Measurements from ENCODE around the gene LGALS7B. TPM values are rescaled to one million over a fixed set of nuclear protein-coding genes. Genes with fewer than 3 reads are reported as not detected.

Gene LGALS7B
- total and polyA plus RNA-seq, 10 of the 15 experiments (the other 5 are each of a cell fraction or from before 2014, with no cell fraction given), result not detected

DNA sequence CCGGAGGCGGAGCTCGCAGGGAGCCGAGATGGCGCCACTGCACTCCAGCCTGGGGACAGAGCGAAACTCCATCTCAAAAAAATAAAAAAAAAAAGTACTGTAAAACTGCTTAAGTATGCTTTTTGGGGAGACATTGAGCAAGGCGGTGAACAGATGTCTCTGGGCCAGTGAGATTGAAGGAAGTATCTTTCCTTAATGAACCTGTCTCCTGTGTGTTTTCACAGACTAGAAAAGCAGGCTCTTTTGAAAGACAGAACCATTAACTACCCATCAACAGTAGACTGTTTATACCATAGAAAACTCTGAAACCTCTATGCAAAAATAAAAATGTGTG, 44.1 kb downstream of the LGALS7B start (continued):
- TF ChIP-seq, protein P1, sequence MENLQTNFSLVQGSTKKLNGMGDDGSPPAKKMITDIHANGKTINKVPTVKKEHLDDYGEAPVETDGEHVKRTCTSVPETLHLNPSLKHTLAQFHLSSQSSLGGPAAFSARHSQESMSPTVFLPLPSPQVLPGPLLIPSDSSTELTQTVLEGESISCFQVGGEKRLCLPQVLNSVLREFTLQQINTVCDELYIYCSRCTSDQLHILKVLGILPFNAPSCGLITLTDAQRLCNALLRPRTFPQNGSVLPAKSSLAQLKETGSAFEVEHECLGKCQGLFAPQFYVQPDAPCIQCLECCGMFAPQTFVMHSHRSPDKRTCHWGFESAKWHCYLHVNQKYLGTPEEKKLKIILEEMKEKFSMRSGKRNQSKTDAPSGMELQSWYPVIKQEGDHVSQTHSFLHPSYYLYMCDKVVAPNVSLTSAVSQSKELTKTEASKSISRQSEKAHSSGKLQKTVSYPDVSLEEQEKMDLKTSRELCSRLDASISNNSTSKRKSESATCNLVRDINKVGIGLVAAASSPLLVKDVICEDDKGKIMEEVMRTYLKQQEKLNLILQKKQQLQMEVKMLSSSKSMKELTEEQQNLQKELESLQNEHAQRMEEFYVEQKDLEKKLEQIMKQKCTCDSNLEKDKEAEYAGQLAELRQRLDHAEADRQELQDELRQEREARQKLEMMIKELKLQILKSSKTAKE (IDR thresholded peaks at IDR 0.05; ENCODE audit: low read depth, poor library complexity, severe bottlenecking), result no peak
- no peak for TF ChIP-seq EZH2 (IDR thresholded peaks at IDR 0.05; ENCODE audit: borderline replicate concordance, control insufficient read depth, low read depth, low read length)
- no peak for TF ChIP-seq RB1 (IDR thresholded peaks at IDR 0.05; ENCODE audit: borderline replicate concordance)
- no peak for TF ChIP-seq CREM (IDR thresholded peaks at IDR 0.05; ENCODE audit: low read depth)
- no peak for TF ChIP-seq RFX5 (IDR thresholded peaks at IDR 0.05; ENCODE audit: low read depth, low read length)
- no peak for TF ChIP-seq HCFC1 (IDR thresholded peaks at IDR 0.05; ENCODE audit: low read length)
- no peak for TF ChIP-seq CEBPB (IDR thresholded peaks at IDR 0.05; ENCODE audit: borderline replicate concordance in 1 of 2, low read depth in 2 of 2, low read length in 2 of 2)
- TF ChIP-seq MTA3 (IDR thresholded peaks at IDR 0.05; ENCODE audit: borderline replicate concordance, low read length), result no peak
- TF ChIP-seq, protein P2, sequence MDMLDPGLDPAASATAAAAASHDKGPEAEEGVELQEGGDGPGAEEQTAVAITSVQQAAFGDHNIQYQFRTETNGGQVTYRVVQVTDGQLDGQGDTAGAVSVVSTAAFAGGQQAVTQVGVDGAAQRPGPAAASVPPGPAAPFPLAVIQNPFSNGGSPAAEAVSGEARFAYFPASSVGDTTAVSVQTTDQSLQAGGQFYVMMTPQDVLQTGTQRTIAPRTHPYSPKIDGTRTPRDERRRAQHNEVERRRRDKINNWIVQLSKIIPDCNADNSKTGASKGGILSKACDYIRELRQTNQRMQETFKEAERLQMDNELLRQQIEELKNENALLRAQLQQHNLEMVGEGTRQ (IDR thresholded peaks at IDR 0.05; ENCODE audit: borderline replicate concordance, low read depth, low read length), result no peak

DNA sequence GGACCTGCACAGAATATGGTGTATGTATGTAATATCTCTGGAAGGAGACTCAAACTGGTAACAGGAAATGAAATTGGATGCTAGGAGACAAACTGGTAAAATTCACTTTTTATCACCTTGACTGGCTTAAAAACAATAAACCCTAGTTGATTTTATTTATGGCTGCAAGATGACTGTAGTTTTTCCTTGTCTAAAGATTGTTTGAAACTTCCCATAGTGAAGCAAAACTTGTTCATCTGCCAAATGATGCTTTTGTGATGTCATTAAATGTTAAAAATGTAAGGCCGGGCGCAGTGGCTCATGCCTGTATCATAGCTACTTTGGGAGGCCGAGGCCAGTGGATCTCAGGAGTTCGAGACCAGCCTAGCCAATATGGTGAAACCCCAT, 45.1 kb downstream of the LGALS7B start:
- H3K27ac ChIP-seq (ENCODE audit: control insufficient read depth, insufficient read depth), result no peak overlapping the region
- H3K36me3 ChIP-seq (ENCODE audit: control insufficient read depth in 2 of 2, insufficient read depth in 2 of 2, low read length in 1 of 2), result peaks cover 26 to 27% of the 10 kb centered on the region in 2 experiments
- DNase-seq (ENCODE audit: low read depth, low spot score), result no peak
- ChIA-PET SMC1A (ENCODE audit: uncharacterized antibody, unreplicated experiment) (no interaction called here), POLR2A (interaction anchor here (0.5 to 6.1 kb wide), 2 partner anchors 14 to 483 kb away, joined by 3 to 43 read pairs; no protein-coding TSS in a partner anchor), RAD21 (ENCODE audit: unreplicated experiment) (no interaction called here), CTCF (interaction anchor here (1.1 kb wide), 1 partner anchor 15 kb away, joined by 4 read pairs; no protein-coding TSS in a partner anchor)
- no peaks in the 10 kb centered on the region; the same call in 1 of the 2 replicates for H4K20me1 ChIP-seq (ENCODE audit: control insufficient read depth, insufficient read depth)
- H3K79me2 ChIP-seq (ENCODE audit: control insufficient read depth, insufficient read depth, low read length), result peaks cover 11% of the 10 kb centered on the region
- H3K9ac ChIP-seq (ENCODE audit: control insufficient read depth, insufficient read depth, low read length), result no peak overlapping the region
- intact Hi-C loops (cut with micrococcal nuclease; ENCODE audit: unreplicated experiment) (loop anchor here (10.0 kb wide), 2 partner anchors 51 to 289 kb away; no protein-coding TSS in a partner anchor), in situ Hi-C loops (cut with MboI) (no loop called here)
- H3K4me3 ChIP-seq, result no peak overlapping the region
- no peaks in the 10 kb centered on the region for H3K9me3 ChIP-seq (replicated peaks; ENCODE audit: control insufficient read depth, insufficient read depth, low read length)
- no peaks in the 10 kb centered on the region; the same call in 1 of the 2 replicates for H3K4me1 ChIP-seq (ENCODE audit: control insufficient read depth, insufficient read depth, low read length)
- no peak overlapping the region for H3K4me2 ChIP-seq (ENCODE audit: control insufficient read depth, insufficient read depth)
- no TSS peak for BruUV-seq (replicated peaks)
- no peak overlapping the region for H2AFZ ChIP-seq (ENCODE audit: control insufficient read depth, low read depth, low read length)
- no peaks in the 10 kb centered on the region for H3K27me3 ChIP-seq (replicated peaks in 1 of 2; ENCODE audit: control insufficient read depth in 2 of 2, insufficient read depth in 2 of 2, low read length in 1 of 2)
- WGBS (ENCODE audit: insufficient coverage, insufficient replicate concordance, low lambda C conversion rate, missing lambda C conversion rate), result 63% methylated on average over 4 of the region's 4 CpGs
- FAIRE-seq, result no peak
- ATAC-seq, result no peak
- TF ChIP-seq ZNF274 (IDR thresholded peaks at IDR 0.05; ENCODE audit: insufficient read depth, insufficient read length) (no peak), PML (IDR thresholded peaks at IDR 0.05; ENCODE audit: low read length) (no peak), FOXK2 (IDR thresholded peaks at IDR 0.05) (no peak), YBX1 (IDR thresholded peaks at IDR 0.05) (no peak)
- TF ChIP-seq, protein P3, sequence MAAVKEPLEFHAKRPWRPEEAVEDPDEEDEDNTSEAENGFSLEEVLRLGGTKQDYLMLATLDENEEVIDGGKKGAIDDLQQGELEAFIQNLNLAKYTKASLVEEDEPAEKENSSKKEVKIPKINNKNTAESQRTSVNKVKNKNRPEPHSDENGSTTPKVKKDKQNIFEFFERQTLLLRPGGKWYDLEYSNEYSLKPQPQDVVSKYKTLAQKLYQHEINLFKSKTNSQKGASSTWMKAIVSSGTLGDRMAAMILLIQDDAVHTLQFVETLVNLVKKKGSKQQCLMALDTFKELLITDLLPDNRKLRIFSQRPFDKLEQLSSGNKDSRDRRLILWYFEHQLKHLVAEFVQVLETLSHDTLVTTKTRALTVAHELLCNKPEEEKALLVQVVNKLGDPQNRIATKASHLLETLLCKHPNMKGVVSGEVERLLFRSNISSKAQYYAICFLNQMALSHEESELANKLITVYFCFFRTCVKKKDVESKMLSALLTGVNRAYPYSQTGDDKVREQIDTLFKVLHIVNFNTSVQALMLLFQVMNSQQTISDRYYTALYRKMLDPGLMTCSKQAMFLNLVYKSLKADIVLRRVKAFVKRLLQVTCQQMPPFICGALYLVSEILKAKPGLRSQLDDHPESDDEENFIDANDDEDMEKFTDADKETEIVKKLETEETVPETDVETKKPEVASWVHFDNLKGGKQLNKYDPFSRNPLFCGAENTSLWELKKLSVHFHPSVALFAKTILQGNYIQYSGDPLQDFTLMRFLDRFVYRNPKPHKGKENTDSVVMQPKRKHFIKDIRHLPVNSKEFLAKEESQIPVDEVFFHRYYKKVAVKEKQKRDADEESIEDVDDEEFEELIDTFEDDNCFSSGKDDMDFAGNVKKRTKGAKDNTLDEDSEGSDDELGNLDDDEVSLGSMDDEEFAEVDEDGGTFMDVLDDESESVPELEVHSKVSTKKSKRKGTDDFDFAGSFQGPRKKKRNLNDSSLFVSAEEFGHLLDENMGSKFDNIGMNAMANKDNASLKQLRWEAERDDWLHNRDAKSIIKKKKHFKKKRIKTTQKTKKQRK (IDR thresholded peaks at IDR 0.05; ENCODE audit: low read depth, low read length), result no peak
- TF ChIP-seq, protein P4, sequence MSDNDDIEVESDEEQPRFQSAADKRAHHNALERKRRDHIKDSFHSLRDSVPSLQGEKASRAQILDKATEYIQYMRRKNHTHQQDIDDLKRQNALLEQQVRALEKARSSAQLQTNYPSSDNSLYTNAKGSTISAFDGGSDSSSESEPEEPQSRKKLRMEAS (IDR thresholded peaks at IDR 0.05; ENCODE audit: low read depth, low read length), result no peak
- TF ChIP-seq, protein P5, sequence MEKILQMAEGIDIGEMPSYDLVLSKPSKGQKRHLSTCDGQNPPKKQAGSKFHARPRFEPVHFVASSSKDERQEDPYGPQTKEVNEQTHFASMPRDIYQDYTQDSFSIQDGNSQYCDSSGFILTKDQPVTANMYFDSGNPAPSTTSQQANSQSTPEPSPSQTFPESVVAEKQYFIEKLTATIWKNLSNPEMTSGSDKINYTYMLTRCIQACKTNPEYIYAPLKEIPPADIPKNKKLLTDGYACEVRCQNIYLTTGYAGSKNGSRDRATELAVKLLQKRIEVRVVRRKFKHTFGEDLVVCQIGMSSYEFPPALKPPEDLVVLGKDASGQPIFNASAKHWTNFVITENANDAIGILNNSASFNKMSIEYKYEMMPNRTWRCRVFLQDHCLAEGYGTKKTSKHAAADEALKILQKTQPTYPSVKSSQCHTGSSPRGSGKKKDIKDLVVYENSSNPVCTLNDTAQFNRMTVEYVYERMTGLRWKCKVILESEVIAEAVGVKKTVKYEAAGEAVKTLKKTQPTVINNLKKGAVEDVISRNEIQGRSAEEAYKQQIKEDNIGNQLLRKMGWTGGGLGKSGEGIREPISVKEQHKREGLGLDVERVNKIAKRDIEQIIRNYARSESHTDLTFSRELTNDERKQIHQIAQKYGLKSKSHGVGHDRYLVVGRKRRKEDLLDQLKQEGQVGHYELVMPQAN (conservative IDR thresholded peaks at IDR 0.05), result no peak

All from GM12878 (cell line).